Esophagus muscularis mucosa (tissue), 4 donors: ENCODE measurements around the gene RACGAP1. TPM values are rescaled to one million over a fixed set of nuclear protein-coding genes. Genes with fewer than 3 reads are reported as not detected.
A peak's percentile ranks its signal among the peaks of the same experiment; 100 is the strongest.

Experiments
- DNase-seq: peaks from one replicate; pipeline ENCODE4 v3.0.0-alpha.2; 2017; ENCODE audit errors: extremely low spot score
- H3K27ac ChIP-seq, 4 donors: fragments of 200-600 bp; sonication (generic); replicated peaks in 1 of 4; 1 replicate in 3 of 4; 2 replicates in 1 of 4; pipeline ENCODE4 v1.5.1; 2016 to 2019; ENCODE audit warnings: mild to moderate bottlenecking in 1 of 4
- H3K27me3 ChIP-seq, 4 donors: fragments of 200-600 bp; sonication (generic); one replicate each; pipeline versions ENCODE4 v1.5.1 to v1.6.0; 2016 to 2019
- H3K36me3 ChIP-seq, 4 donors: fragments of 200-600 bp; sonication (generic); one replicate each; pipeline ENCODE4 v1.5.1; 2016 to 2019
- H3K4me1 ChIP-seq, 4 donors: fragments of 200-600 bp; sonication (generic); one replicate each; pipeline ENCODE4 v1.5.1; 2016 to 2019
- H3K4me3 ChIP-seq, 4 donors: fragments of 200-600 bp; sonication (generic); 1 replicate in 2 of 4; 2 replicates in 2 of 4; pipeline ENCODE4 v1.5.1; 2016 to 2019; ENCODE audit warnings: mild to moderate bottlenecking in 4 of 4, moderate library complexity in 1 of 4
- H3K9me3 ChIP-seq, 4 donors: fragments of 200-600 bp; sonication (generic); 1 replicate in 3 of 4; 2 replicates in 1 of 4; pipeline ENCODE4 v1.5.1; 2016 to 2019
- EP300 ChIP-seq: sonication (generic); formaldehyde crosslinking; IDR thresholded peaks from one replicate; pipeline ENCODE4 v1.6.1; 2017; ENCODE audit warnings: antibody characterized with exemption
- POLR2A ChIP-seq: fragments of 450-650 bp; IDR thresholded peaks from one replicate; pipeline ENCODE4 v1.6.1; 2017; ENCODE audit warnings: antibody characterized with exemption, moderate library complexity, mild to moderate bottlenecking, low read depth
- POLR2AphosphoS5 ChIP-seq, 2 donors: sonication (generic); formaldehyde crosslinking; IDR thresholded peaks; one replicate each; pipeline ENCODE4 v1.6.1; 2017; ENCODE audit warnings: antibody characterized with exemption in 2 of 2
- WGBS: methylation state at CpG from one replicate; pipeline ENCODE4 v1.1.5; 2018; 5-methylcytosine and 5-hydroxymethylcytosine counted together
- intact Hi-C: fragments of 100-400 bp; cut with DNase I; formaldehyde crosslinking; loops from one replicate; pipeline ENCODE4 v1.15.1; 2023
- total RNA-seq, 4 donors: library from RNA; depleted of rRNA; stranded (reverse); fragments of >200 nt; gene quantifications; one replicate each; pipeline versions ENCODE4 v1.1.0 to v1.2.1, GENCODE V29; 2016
- TF ChIP-seq, protein P1 (sequence below), 3 experiments: fragments of 200-600 bp in 2 of 3; fragments of 450-650 bp in 1 of 3; sonication (generic) in 2 of 3; IDR thresholded peaks; one replicate each; pipeline ENCODE4 v1.5.1; 2017 to 2019; ENCODE audit warnings: antibody characterized with exemption in 3 of 3, mild to moderate bottlenecking in 2 of 3, moderate library complexity in 1 of 3

The RACGAP1 gene
- total RNA-seq, 4 donors from 2014 or later, result 10.5 to 13.3 (median 11.4) TPM

DNA sequence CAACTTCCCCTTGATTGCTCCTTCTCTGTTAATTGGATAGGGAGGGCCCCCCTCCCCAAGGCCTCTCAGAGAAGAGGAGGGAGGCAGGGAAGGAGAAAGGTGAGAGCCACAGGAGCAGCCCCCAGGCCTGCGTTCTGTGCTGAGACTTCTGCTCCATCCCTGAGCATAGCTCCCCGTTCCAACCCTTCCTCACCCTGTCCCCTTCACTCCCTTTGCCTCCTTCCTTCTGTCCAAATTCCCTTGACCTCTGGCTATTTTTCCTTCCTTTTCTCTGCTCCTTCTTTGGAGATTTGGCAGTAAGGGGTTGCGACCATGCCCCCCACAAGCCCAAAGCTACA lies 31.3 kb upstream of the RACGAP1 start:
- TF ChIP-seq POLR2A, result no peak
- no peak for DNase-seq
- peak overlapping the region; percentile 72 to 84 (median 74) for H3K4me3 ChIP-seq
- peaks cover 0 to 18% (median 0%) of the 10 kb centered on the region in 4 donors for H3K27me3 ChIP-seq
- WGBS, result 32% methylated on average over 3 of the region's 3 CpGs
- H3K36me3 ChIP-seq, result no peaks in the 10 kb centered on the region
- intact Hi-C loops, result no loop called here
- H3K9me3 ChIP-seq, result no peaks in the 10 kb centered on the region
- H3K4me1 ChIP-seq, result peaks cover 20 to 32% (median 26%) of the 10 kb centered on the region in 4 donors
- H3K27ac ChIP-seq, result no peak overlapping the region

DNA sequence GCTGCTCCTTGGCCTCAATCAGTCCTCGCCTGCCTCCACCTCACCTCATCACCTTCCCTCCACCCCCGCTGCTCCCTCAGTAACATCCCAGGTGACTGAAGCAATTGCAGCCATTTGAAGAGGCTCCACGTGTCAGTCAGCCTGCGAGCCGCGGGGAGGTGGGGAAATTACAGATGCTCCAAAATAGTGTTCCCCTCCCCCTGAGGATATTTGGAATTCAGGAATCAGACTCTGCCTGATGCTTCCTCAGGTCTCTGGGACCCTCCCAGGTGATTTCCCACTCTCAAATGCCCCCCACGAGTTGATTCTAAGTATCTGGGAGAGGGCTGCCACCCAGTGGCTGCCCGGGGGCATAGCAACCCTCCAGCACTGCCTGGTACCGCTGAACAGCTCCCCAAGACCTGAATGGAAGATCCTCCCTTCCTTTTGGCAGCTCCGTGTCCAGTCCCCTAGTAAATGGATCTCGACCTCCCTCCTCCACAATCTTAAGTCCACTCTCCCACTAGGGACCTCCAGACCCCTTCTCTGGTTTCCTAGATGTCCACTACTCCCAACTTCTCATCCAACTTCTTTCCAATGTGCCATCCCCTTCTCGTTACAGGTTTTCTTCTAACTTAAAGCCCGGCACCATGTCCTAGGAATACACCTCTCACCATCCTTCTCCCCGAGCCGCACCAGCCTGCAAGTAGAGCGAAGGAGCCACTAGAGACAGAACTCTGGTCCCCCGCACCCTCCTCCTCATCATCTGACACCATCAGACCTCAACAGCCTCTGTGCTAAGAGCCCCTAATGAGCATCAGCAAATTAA lies 30.7 kb upstream of the RACGAP1 start:
- Histone ChIP-seq H3K27ac (no peak overlapping the region), H3K36me3 (no peaks in the 10 kb centered on the region), H3K4me1 (peaks cover 20 to 29% (median 28%) of the 10 kb centered on the region in 4 donors), H3K4me3 (peak overlapping the region in 2 of 4 donors; percentile 26 to 72), H3K27me3 (peaks cover 0 to 23% (median 0%) of the 10 kb centered on the region in 4 donors), H3K9me3 (no peaks in the 10 kb centered on the region)
- DNase-seq, result no peak
- TF ChIP-seq POLR2A, result no peak
- TF ChIP-seq, protein P1, sequence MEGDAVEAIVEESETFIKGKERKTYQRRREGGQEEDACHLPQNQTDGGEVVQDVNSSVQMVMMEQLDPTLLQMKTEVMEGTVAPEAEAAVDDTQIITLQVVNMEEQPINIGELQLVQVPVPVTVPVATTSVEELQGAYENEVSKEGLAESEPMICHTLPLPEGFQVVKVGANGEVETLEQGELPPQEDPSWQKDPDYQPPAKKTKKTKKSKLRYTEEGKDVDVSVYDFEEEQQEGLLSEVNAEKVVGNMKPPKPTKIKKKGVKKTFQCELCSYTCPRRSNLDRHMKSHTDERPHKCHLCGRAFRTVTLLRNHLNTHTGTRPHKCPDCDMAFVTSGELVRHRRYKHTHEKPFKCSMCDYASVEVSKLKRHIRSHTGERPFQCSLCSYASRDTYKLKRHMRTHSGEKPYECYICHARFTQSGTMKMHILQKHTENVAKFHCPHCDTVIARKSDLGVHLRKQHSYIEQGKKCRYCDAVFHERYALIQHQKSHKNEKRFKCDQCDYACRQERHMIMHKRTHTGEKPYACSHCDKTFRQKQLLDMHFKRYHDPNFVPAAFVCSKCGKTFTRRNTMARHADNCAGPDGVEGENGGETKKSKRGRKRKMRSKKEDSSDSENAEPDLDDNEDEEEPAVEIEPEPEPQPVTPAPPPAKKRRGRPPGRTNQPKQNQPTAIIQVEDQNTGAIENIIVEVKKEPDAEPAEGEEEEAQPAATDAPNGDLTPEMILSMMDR (IDR thresholded peaks at IDR 0.05), result peak; percentile 95 to 99 (median 96)
- WGBS, result 16% methylated on average over 14 of the region's 17 CpGs
- intact Hi-C loops, result no loop called here

DNA sequence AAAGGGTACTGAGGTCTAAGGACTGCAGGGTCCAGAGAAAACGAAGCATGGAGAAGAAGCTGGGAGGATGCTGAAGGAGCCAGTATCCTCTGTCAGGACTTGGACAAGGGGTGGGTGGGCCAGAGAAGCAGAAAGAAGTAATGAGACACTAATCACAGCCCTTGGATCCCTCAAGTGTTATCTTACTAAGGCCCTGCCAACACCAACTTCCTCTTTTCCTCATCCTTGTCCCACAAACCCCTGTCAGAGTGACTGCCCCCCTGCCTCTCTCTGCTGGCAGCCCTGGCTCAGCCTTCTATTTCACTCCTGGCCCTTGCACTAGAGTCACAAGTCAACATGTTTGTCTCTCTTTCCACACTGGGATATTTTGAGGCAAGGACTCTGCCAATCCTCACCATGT lies 28.3 kb upstream of the RACGAP1 start:
- peaks cover 0 to 40% (median 0%) of the 10 kb centered on the region in 4 donors for H3K27me3 ChIP-seq
- DNase-seq, result no peak
- intact Hi-C loops, result no loop called here
- WGBS, result 75% methylated on average over 1 of the region's 1 CpG
- no peak overlapping the region for H3K4me3 ChIP-seq
- no peak for TF ChIP-seq POLR2A
- H3K36me3 ChIP-seq, result no peaks in the 10 kb centered on the region
- H3K27ac ChIP-seq, result no peak overlapping the region
- peaks cover 24 to 41% (median 39%) of the 10 kb centered on the region in 4 donors for H3K4me1 ChIP-seq
- no peaks in the 10 kb centered on the region for H3K9me3 ChIP-seq

DNA sequence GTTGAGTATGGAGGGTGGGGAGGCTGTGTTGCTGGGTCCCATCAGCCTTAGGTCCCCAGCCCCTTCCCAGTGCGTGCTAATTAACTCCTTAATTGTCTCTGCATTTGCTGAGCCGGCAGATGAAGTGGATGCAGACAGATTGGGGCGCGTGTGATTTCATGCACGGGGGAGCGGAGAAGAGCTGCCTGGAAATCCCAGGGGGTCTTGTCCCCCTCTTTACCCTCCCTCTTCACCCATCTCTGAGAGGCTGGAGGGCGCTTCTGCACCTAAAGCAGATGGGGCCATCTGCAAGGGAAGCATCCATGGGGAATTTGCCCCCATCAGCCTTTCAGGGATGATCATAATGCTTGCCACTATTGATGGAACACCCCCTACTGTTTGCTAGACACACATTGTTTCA lies 27.7 kb upstream of the RACGAP1 start:
- intact Hi-C loops, result no loop called here
- Histone ChIP-seq H3K9me3 (no peaks in the 10 kb centered on the region), H3K4me3 (no peak overlapping the region), H3K4me1 (peaks cover 22 to 37% (median 35%) of the 10 kb centered on the region in 4 donors), H3K27me3 (peaks cover 0 to 35% (median 0%) of the 10 kb centered on the region in 4 donors), H3K27ac (no peak overlapping the region), H3K36me3 (no peaks in the 10 kb centered on the region)
- no peak for TF ChIP-seq POLR2A
- no peak for TF ChIP-seq POLR2AphosphoS5 (IDR thresholded peaks at IDR 0.05)
- no peak for TF ChIP-seq EP300
- TF ChIP-seq, protein P1 (IDR thresholded peaks at IDR 0.05), result no peak
- WGBS, result 88% methylated on average over 7 of the region's 7 CpGs
- no peak for DNase-seq

DNA sequence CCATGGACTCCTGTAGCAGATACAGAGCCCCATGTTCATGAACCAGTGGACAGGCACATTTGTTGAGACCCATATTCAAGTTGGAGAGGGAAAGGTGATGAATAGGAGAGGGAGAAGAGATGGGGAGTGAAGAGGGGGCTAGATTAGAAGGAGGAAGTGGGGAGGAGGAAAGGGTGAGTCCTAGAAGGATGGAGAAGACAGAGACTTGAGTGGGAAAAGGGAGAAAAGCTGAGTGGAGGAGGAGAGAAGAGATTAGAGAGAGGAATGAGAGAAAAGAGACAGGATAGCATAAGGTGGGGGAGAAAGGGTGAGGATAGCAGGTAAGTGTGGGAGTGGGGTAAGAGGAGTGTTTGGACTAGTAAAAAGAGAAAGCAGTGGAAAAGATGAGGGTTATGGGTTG lies 27.2 kb upstream of the RACGAP1 start:
- Histone ChIP-seq H3K4me1 (peaks cover 20 to 35% (median 32%) of the 10 kb centered on the region in 4 donors), H3K9me3 (no peaks in the 10 kb centered on the region), H3K27me3 (peaks cover 0 to 33% (median 0%) of the 10 kb centered on the region in 4 donors), H3K4me3 (no peak overlapping the region), H3K27ac (no peak overlapping the region), H3K36me3 (no peaks in the 10 kb centered on the region)
- intact Hi-C loops, result no loop called here
- TF ChIP-seq POLR2A (no peak), POLR2AphosphoS5 (IDR thresholded peaks at IDR 0.05) (no peak), EP300 (no peak)
- TF ChIP-seq, protein P1 (IDR thresholded peaks at IDR 0.05), result no peak
- DNase-seq, result no peak
